WTC11 (cell line): Measurements from ENCODE around the gene PTBP2. TPM values are rescaled to one million over a fixed set of nuclear protein-coding genes. Genes with fewer than 3 reads are reported as not detected.

Experiments
- ATAC-seq: fragments of 200-7000 bp; cut with Tn5 transposase; 2 replicates; pipeline ENCODE4 v1.10.0; 2021; ENCODE audit warnings: mild to moderate bottlenecking, moderate library complexity
- CTCF ChIA-PET: fragments of 300-600 bp; sonication (Branson Sonifier 250); formaldehyde crosslinking; loops from one replicate; lab custom pipeline; 2021; ENCODE audit warnings: antibody characterized with exemption; lab: Charles Lee
- POLR2A ChIA-PET: fragments of 350-600 bp; sonication (Branson Sonifier 250); formaldehyde crosslinking; loops from one replicate; lab custom pipeline; 2021; ENCODE audit warnings: antibody characterized with exemption; lab: Charles Lee
- DNase-seq: peaks from one replicate; pipeline ENCODE4 v3.0.0; 2021; ENCODE audit warnings: low spot score
- H3K27ac Mint-ChIP-seq: 2 replicates; pipeline ENCODE4 v1.8.0; 2021; ENCODE audit warnings: mixed read lengths
- H3K27me3 Mint-ChIP-seq: 2 replicates; pipeline ENCODE4 v1.8.0; 2021; ENCODE audit warnings: low read depth, mild to moderate bottlenecking, moderate library complexity, mixed read lengths
- H3K36me3 Mint-ChIP-seq: 2 replicates; pipeline ENCODE4 v1.8.0; 2021; ENCODE audit warnings: mixed read lengths
- H3K4me1 Mint-ChIP-seq: 2 replicates; pipeline ENCODE4 v1.8.0; 2022; ENCODE audit warnings: mixed read lengths
- H3K4me3 Mint-ChIP-seq: 2 replicates; pipeline ENCODE4 v1.8.0; 2021; ENCODE audit warnings: mild to moderate bottlenecking, moderate library complexity, mixed read lengths
- H3K9me3 Mint-ChIP-seq: 2 replicates; pipeline ENCODE4 v1.8.0; 2021; ENCODE audit warnings: mixed read lengths
- CREM ChIP-seq: sonication (generic); formaldehyde crosslinking; IDR thresholded peaks from 2 replicates; pipeline ENCODE4 v1.8.1; 2022; ENCODE audit warnings: mild to moderate bottlenecking, missing genetic modification reagents, moderate library complexity
- ELF4 ChIP-seq: sonication (generic); formaldehyde crosslinking; IDR thresholded peaks from 2 replicates; pipeline ENCODE4 v1.8.1; 2022; ENCODE audit warnings: low read depth, mild to moderate bottlenecking, moderate library complexity, missing genetic modification reagents
- FOXK1 ChIP-seq: sonication (generic); formaldehyde crosslinking; IDR thresholded peaks from 2 replicates; pipeline ENCODE4 v1.8.0; 2022; ENCODE audit warnings: mild to moderate bottlenecking, moderate library complexity, missing genetic modification reagents
- HMGA2 ChIP-seq: fragments of 250-450 bp; sonication (Bioruptor Pico); IDR thresholded peaks from 2 replicates; pipeline ENCODE4 v1.4.0; 2021; ENCODE audit warnings: mild to moderate bottlenecking, moderate library complexity
- IRF2 ChIP-seq: sonication (generic); formaldehyde crosslinking; IDR thresholded peaks from 2 replicates; pipeline ENCODE4 v1.8.0; 2022; ENCODE audit warnings: low read depth, missing genetic modification reagents, borderline replicate concordance
- NR3C1 ChIP-seq: sonication (generic); formaldehyde crosslinking; conservative IDR thresholded peaks from 2 replicates; pipeline ENCODE4 v1.8.1; 2023; ENCODE audit warnings: low read depth, mild to moderate bottlenecking, missing genetic modification reagents
- SMAD4 ChIP-seq: sonication (generic); formaldehyde crosslinking; IDR thresholded peaks from 2 replicates; pipeline ENCODE4 v1.8.0; 2022; ENCODE audit warnings: mild to moderate bottlenecking, missing genetic modification reagents
- SOX15 ChIP-seq: fragments of 250-450 bp; sonication (Bioruptor Pico); IDR thresholded peaks from 2 replicates; pipeline ENCODE4 v1.9.0; 2021; ENCODE audit warnings: mild to moderate bottlenecking
- TEAD1 ChIP-seq: sonication (generic); formaldehyde crosslinking; IDR thresholded peaks from 2 replicates; pipeline ENCODE4 v1.8.0; 2022; ENCODE audit warnings: mild to moderate bottlenecking, missing genetic modification reagents
- ZNF423 ChIP-seq: fragments of 250-450 bp; sonication (Bioruptor Pico); IDR thresholded peaks from 2 replicates; pipeline ENCODE4 v2.1.2; 2022; ENCODE audit warnings: mild to moderate bottlenecking, moderate library complexity
- total RNA-seq: library from RNA; stranded (reverse); gene quantifications from 3 replicates; pipeline ENCODE4 v1.2.3, GENCODE V29; 2021
- TF ChIP-seq, protein P1 (sequence below): sonication (generic); formaldehyde crosslinking; IDR thresholded peaks from 2 replicates; pipeline ENCODE4 v1.8.0; 2023; ENCODE audit warnings: mild to moderate bottlenecking, missing genetic modification reagents
- TF ChIP-seq, protein P2 (sequence below): sonication (generic); formaldehyde crosslinking; IDR thresholded peaks from 2 replicates; pipeline ENCODE4 v1.8.1; 2023; ENCODE audit warnings: mild to moderate bottlenecking, missing genetic modification reagents, moderate library complexity
- TF ChIP-seq, protein P3 (sequence below): sonication (generic); formaldehyde crosslinking; IDR thresholded peaks from 2 replicates; pipeline ENCODE4 v1.8.1; 2022; ENCODE audit warnings: missing genetic modification reagents, borderline replicate concordance
- TF ChIP-seq, protein P4 (sequence below): sonication (generic); formaldehyde crosslinking; IDR thresholded peaks from 2 replicates; pipeline ENCODE4 v1.8.1; 2023; ENCODE audit warnings: mild to moderate bottlenecking, missing genetic modification reagents, borderline replicate concordance
- TF ChIP-seq, protein P5 (sequence below): sonication (generic); formaldehyde crosslinking; IDR thresholded peaks from 2 replicates; pipeline ENCODE4 v1.8.0; 2022; ENCODE audit warnings: mild to moderate bottlenecking, missing genetic modification reagents
- TF ChIP-seq, protein P6 (sequence below): fragments of 250-450 bp; sonication (Bioruptor Pico); IDR thresholded peaks from 2 replicates; pipeline ENCODE4 v1.9.0; 2021; ENCODE audit warnings: mild to moderate bottlenecking, borderline replicate concordance

The PTBP2 gene
- total RNA-seq, 1 experiment from 2014 or later, result 50.0 TPM

DNA sequence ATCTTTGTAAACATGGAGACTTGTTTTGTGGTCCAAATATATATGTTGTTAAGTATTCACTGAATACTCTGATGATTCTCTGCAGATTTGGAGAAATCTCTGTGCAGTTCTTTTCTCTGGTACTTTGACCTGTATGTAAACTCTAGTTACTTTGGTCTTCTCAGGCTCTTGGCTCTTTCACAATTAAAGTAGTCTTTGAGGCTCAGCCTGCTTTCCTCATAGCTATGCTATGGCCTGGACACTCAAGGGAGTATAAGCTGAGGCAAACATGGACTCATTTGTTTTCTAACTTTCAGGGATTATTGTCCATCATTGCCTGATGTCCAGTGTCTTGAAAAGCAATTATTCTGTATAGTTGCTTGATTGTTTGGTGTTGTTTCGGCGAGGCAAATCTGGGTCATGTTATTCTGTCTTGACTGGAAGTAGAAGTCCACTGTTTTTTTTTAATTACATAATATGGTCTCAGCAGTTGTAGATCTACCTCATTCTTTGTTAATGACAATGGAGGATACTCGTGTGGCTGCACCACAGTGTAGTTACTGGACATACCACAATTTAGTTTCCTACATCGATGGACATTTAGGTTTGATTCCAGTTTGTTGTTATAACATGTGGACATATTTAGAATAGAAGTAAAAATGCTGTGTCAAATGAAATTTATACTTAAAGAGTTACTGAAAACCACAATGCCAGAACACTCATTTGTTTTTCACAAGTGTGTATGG is 9.2 kb downstream of the PTBP2 start (continued):
- TF ChIP-seq, protein P1, sequence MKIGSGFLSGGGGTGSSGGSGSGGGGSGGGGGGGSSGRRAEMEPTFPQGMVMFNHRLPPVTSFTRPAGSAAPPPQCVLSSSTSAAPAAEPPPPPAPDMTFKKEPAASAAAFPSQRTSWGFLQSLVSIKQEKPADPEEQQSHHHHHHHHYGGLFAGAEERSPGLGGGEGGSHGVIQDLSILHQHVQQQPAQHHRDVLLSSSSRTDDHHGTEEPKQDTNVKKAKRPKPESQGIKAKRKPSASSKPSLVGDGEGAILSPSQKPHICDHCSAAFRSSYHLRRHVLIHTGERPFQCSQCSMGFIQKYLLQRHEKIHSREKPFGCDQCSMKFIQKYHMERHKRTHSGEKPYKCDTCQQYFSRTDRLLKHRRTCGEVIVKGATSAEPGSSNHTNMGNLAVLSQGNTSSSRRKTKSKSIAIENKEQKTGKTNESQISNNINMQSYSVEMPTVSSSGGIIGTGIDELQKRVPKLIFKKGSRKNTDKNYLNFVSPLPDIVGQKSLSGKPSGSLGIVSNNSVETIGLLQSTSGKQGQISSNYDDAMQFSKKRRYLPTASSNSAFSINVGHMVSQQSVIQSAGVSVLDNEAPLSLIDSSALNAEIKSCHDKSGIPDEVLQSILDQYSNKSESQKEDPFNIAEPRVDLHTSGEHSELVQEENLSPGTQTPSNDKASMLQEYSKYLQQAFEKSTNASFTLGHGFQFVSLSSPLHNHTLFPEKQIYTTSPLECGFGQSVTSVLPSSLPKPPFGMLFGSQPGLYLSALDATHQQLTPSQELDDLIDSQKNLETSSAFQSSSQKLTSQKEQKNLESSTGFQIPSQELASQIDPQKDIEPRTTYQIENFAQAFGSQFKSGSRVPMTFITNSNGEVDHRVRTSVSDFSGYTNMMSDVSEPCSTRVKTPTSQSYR (CRISPR knock-in tag), result no peak
- TF ChIP-seq CREM (CRISPR knock-in tag), result no peak
- no peak for TF ChIP-seq SOX15 (CRISPR knock-in tag)
- no peak for TF ChIP-seq ELF4

DNA sequence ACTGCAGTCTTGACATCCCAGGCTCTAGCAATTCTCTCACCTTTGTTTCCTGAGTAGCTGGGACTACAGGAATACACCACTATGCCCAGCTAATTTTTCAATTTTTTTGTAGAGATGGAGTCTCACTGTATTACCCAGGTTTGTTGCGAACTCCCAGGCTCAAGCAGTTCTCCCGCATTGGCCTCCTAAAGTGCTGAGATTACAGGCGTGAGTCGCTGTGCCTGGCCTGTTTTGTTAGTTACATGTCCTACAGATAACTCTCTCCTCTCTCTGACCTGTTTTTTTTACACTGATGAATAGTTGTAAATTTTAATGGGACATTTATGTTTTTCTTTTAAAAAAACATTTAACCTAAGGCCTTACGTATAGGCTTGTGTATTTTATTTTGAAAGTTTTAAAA is 19.8 kb downstream of the PTBP2 start:
- Mint-ChIP-seq H3K4me1 (peaks cover 30% of the 10 kb centered on the region), H3K27ac (0 out of 2 replicates have a peak overlapping the region, but pooled peaks have one; percentile 17), H3K27me3 (no peaks in the 10 kb centered on the region), H3K36me3 (peaks cover 24% of the 10 kb centered on the region), H3K4me3 (no peak overlapping the region), H3K9me3 (0 out of 2 replicates have a peak, but pooled peaks cover 3% of the 10 kb centered on the region)
- ChIA-PET CTCF (no interaction called here), POLR2A (no interaction called here)
- ATAC-seq, result no peak
- DNase-seq, result no peak
- TF ChIP-seq NR3C1 (CRISPR knock-in tag) (no peak), ZNF423 (CRISPR knock-in tag) (no peak), ELF4 (no peak), SMAD4 (CRISPR knock-in tag) (no peak), TEAD1 (CRISPR knock-in tag) (no peak), HMGA2 (CRISPR knock-in tag) (no peak), FOXK1 (CRISPR knock-in tag) (no peak), IRF2 (CRISPR knock-in tag) (no peak)
- TF ChIP-seq, protein P2, sequence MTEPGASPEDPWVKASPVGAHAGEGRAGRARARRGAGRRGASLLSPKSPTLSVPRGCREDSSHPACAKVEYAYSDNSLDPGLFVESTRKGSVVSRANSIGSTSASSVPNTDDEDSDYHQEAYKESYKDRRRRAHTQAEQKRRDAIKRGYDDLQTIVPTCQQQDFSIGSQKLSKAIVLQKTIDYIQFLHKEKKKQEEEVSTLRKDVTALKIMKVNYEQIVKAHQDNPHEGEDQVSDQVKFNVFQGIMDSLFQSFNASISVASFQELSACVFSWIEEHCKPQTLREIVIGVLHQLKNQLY, result no peak
- TF ChIP-seq, protein P3, sequence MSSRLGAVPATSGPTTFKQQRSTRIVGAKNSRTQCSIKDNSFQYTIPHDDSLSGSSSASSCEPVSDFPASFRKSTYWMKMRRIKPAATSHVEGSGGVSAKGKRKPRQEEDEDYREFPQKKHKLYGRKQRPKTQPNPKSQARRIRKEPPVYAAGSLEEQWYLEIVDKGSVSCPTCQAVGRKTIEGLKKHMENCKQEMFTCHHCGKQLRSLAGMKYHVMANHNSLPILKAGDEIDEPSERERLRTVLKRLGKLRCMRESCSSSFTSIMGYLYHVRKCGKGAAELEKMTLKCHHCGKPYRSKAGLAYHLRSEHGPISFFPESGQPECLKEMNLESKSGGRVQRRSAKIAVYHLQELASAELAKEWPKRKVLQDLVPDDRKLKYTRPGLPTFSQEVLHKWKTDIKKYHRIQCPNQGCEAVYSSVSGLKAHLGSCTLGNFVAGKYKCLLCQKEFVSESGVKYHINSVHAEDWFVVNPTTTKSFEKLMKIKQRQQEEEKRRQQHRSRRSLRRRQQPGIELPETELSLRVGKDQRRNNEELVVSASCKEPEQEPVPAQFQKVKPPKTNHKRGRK, result no peak
- TF ChIP-seq, protein P4, sequence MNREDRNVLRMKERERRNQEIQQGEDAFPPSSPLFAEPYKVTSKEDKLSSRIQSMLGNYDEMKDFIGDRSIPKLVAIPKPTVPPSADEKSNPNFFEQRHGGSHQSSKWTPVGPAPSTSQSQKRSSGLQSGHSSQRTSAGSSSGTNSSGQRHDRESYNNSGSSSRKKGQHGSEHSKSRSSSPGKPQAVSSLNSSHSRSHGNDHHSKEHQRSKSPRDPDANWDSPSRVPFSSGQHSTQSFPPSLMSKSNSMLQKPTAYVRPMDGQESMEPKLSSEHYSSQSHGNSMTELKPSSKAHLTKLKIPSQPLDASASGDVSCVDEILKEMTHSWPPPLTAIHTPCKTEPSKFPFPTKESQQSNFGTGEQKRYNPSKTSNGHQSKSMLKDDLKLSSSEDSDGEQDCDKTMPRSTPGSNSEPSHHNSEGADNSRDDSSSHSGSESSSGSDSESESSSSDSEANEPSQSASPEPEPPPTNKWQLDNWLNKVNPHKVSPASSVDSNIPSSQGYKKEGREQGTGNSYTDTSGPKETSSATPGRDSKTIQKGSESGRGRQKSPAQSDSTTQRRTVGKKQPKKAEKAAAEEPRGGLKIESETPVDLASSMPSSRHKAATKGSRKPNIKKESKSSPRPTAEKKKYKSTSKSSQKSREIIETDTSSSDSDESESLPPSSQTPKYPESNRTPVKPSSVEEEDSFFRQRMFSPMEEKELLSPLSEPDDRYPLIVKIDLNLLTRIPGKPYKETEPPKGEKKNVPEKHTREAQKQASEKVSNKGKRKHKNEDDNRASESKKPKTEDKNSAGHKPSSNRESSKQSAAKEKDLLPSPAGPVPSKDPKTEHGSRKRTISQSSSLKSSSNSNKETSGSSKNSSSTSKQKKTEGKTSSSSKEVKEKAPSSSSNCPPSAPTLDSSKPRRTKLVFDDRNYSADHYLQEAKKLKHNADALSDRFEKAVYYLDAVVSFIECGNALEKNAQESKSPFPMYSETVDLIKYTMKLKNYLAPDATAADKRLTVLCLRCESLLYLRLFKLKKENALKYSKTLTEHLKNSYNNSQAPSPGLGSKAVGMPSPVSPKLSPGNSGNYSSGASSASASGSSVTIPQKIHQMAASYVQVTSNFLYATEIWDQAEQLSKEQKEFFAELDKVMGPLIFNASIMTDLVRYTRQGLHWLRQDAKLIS (CRISPR knock-in tag), result no peak
- TF ChIP-seq, protein P5, sequence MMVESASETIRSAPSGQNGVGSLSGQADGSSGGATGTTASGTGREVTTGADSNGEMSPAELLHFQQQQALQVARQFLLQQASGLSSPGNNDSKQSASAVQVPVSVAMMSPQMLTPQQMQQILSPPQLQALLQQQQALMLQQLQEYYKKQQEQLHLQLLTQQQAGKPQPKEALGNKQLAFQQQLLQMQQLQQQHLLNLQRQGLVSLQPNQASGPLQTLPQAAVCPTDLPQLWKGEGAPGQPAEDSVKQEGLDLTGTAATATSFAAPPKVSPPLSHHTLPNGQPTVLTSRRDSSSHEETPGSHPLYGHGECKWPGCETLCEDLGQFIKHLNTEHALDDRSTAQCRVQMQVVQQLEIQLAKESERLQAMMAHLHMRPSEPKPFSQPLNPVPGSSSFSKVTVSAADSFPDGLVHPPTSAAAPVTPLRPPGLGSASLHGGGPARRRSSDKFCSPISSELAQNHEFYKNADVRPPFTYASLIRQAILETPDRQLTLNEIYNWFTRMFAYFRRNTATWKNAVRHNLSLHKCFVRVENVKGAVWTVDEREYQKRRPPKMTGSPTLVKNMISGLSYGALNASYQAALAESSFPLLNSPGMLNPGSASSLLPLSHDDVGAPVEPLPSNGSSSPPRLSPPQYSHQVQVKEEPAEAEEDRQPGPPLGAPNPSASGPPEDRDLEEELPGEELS, result no peak
- TF ChIP-seq, protein P6, sequence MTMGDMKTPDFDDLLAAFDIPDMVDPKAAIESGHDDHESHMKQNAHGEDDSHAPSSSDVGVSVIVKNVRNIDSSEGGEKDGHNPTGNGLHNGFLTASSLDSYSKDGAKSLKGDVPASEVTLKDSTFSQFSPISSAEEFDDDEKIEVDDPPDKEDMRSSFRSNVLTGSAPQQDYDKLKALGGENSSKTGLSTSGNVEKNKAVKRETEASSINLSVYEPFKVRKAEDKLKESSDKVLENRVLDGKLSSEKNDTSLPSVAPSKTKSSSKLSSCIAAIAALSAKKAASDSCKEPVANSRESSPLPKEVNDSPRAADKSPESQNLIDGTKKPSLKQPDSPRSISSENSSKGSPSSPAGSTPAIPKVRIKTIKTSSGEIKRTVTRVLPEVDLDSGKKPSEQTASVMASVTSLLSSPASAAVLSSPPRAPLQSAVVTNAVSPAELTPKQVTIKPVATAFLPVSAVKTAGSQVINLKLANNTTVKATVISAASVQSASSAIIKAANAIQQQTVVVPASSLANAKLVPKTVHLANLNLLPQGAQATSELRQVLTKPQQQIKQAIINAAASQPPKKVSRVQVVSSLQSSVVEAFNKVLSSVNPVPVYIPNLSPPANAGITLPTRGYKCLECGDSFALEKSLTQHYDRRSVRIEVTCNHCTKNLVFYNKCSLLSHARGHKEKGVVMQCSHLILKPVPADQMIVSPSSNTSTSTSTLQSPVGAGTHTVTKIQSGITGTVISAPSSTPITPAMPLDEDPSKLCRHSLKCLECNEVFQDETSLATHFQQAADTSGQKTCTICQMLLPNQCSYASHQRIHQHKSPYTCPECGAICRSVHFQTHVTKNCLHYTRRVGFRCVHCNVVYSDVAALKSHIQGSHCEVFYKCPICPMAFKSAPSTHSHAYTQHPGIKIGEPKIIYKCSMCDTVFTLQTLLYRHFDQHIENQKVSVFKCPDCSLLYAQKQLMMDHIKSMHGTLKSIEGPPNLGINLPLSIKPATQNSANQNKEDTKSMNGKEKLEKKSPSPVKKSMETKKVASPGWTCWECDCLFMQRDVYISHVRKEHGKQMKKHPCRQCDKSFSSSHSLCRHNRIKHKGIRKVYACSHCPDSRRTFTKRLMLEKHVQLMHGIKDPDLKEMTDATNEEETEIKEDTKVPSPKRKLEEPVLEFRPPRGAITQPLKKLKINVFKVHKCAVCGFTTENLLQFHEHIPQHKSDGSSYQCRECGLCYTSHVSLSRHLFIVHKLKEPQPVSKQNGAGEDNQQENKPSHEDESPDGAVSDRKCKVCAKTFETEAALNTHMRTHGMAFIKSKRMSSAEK, result no peak
